Keratinocyte (primary cell): ENCODE measurements around the gene LARGE1.

Experiments used
- CTCF ChIP-seq, 3 experiments: IDR thresholded peaks in 1 of 3; conservative IDR thresholded peaks in 1 of 3; optimal IDR thresholded peaks in 1 of 3; 2 replicates in 2 of 3; 3 replicates in 1 of 3; pipeline versions ENCODE3 to v1.5.1; 2011; ENCODE audit warnings: low read length in 3 of 3, mild to moderate bottlenecking in 3 of 3, moderate library complexity in 2 of 3, control low read depth in 1 of 3, inconsistent platforms in 1 of 3; ENCODE audit not compliant: insufficient read depth in 2 of 3; ENCODE audit errors: extremely low read depth in 1 of 3
- EZH2 ChIP-seq: IDR thresholded peaks from one replicate; pipeline ENCODE4 v1.6.1; 2012; ENCODE audit warnings: inconsistent platforms, mild to moderate bottlenecking, low read length, moderate library complexity

GRCh38 chr22:33723915-33724314 is 196.4 kb downstream of the LARGE1 start:
- TF ChIP-seq CTCF (optimal IDR thresholded peaks at IDR 0.05 in 1 of 3, IDR thresholded peaks at IDR 0.05 in 1 of 3, conservative IDR thresholded peaks at IDR 0.05 in 1 of 3; ENCODE audit: extremely low read depth in 1 of 3, insufficient read depth in 2 of 3, low read length in 3 of 3) (no peak), EZH2 (no peak)
